ENCODE measurements around the gene NAT16. TPM values are rescaled to one million over a fixed set of nuclear protein-coding genes. Genes with fewer than 3 reads are reported as not detected.

The NAT16 gene
- total RNA-seq, 1 donor, result not detected

- Histone ChIP-seq H3K27me3 (ENCODE audit: insufficient read depth, low read length) (peaks cover 3% of the 10 kb centered on the region), H3K4me3 (ENCODE audit: insufficient read depth, low read length) (peak overlapping the region; percentile 88), H3K36me3 (ENCODE audit: insufficient read depth, low read length) (peaks cover 20% of the 10 kb centered on the region), H3K4me1 (ENCODE audit: insufficient read depth, low read length) (peaks cover 15% of the 10 kb centered on the region), H3K4me2 (ENCODE audit: insufficient read depth, low read length) (peak overlapping the region; percentile 93), H3K9me3 (ENCODE audit: low read depth, low read length) (no peaks in the 10 kb centered on the region), H3K79me2 (ENCODE audit: insufficient read depth, low read length) (peaks cover 27% of the 10 kb centered on the region), H2AFZ (ENCODE audit: low read length) (peak overlapping the region; percentile 59), H3K27ac (ENCODE audit: low read depth, low read length) (peak overlapping the region; percentile 19), H4K20me1 (ENCODE audit: insufficient read depth, low read length) (peaks cover 7% of the 10 kb centered on the region)
- TF ChIP-seq, protein P1, sequence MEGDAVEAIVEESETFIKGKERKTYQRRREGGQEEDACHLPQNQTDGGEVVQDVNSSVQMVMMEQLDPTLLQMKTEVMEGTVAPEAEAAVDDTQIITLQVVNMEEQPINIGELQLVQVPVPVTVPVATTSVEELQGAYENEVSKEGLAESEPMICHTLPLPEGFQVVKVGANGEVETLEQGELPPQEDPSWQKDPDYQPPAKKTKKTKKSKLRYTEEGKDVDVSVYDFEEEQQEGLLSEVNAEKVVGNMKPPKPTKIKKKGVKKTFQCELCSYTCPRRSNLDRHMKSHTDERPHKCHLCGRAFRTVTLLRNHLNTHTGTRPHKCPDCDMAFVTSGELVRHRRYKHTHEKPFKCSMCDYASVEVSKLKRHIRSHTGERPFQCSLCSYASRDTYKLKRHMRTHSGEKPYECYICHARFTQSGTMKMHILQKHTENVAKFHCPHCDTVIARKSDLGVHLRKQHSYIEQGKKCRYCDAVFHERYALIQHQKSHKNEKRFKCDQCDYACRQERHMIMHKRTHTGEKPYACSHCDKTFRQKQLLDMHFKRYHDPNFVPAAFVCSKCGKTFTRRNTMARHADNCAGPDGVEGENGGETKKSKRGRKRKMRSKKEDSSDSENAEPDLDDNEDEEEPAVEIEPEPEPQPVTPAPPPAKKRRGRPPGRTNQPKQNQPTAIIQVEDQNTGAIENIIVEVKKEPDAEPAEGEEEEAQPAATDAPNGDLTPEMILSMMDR (IDR thresholded peaks at IDR 0.05; ENCODE audit: extremely low read depth, low read depth, low read length), result no peak
- DNase-seq (ENCODE audit: insufficient read length, low spot score, missing footprints), result no peak
These were observed 25.4 kb downstream of the NAT16 start for GRCh38 chr7:101154693-101155102.

DNA sequence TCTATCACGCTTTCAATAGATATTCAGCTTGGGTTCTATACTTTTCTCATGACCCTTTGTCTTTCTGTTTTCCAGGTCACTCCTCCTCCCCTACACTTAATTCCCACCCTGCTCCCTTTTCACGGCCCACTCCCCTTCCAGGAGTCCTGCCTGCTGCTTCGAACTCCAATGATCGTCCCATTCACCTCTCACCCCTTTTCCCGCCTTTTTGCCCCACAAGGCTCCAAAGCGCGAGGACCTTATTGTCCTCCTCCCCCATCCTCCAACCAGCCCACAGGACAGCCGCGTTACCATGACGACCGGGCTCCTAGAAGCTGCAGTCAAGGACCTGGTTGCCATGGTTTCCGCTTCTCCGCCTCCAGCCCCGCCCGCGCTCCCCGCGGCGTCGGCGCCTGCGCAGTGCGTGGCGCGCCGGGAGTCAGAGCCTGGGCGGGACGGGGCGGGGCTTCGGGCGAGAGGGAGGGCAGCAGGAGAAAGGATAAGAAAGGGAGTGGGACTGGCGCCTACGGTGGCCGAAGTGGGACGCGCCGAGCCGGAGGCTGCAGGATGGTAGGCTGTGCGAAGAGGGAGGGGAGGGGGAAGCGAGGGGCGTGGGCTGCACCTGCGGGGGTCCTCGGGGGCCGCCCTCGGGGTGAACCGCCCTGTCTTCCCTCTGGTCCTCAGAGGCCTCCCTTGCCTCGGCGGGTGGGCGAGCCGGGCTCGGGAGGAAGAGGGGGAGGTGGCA, 26.0 kb downstream of the NAT16 start, which contains the start of gene AP1S1:
Gene AP1S1, plus strand, starts transcription at position 508 of the 724 bp plus-strand sequence. Its CDS starts 39 bp downstream, at position 547.
- H3K4me1 ChIP-seq (ENCODE audit: insufficient read depth, low read length), result peaks cover 9% of the 10 kb centered on the region
- peak within 1 kb of the TSS; percentile 88 for H3K4me3 ChIP-seq (ENCODE audit: insufficient read depth, low read length)
- peak within 1 kb of the TSS; percentile 93 for H3K4me2 ChIP-seq (ENCODE audit: insufficient read depth, low read length)
- H3K9me3 ChIP-seq (ENCODE audit: low read depth, low read length), result no peaks in the 10 kb centered on the region
- TF ChIP-seq, protein P1 (IDR thresholded peaks at IDR 0.05; ENCODE audit: extremely low read depth, low read depth, low read length), result no peak
- peaks cover 27% of the 10 kb centered on the region for H3K79me2 ChIP-seq (ENCODE audit: insufficient read depth, low read length)
- peak within 1 kb of the TSS; percentile 59 for H2AFZ ChIP-seq (ENCODE audit: low read length)
- H3K36me3 ChIP-seq (ENCODE audit: insufficient read depth, low read length), result peaks cover 17% of the 10 kb centered on the region
- H3K27ac ChIP-seq (ENCODE audit: low read depth, low read length), result peak within 1 kb of the TSS; percentile 19
- DNase-seq (ENCODE audit: insufficient read length, low spot score, missing footprints), result peak; percentile 100
- H4K20me1 ChIP-seq (ENCODE audit: insufficient read depth, low read length), result peaks cover 6% of the 10 kb centered on the region
- H3K27me3 ChIP-seq (ENCODE audit: insufficient read depth, low read length), result peaks cover 3% of the 10 kb centered on the region

DNA sequence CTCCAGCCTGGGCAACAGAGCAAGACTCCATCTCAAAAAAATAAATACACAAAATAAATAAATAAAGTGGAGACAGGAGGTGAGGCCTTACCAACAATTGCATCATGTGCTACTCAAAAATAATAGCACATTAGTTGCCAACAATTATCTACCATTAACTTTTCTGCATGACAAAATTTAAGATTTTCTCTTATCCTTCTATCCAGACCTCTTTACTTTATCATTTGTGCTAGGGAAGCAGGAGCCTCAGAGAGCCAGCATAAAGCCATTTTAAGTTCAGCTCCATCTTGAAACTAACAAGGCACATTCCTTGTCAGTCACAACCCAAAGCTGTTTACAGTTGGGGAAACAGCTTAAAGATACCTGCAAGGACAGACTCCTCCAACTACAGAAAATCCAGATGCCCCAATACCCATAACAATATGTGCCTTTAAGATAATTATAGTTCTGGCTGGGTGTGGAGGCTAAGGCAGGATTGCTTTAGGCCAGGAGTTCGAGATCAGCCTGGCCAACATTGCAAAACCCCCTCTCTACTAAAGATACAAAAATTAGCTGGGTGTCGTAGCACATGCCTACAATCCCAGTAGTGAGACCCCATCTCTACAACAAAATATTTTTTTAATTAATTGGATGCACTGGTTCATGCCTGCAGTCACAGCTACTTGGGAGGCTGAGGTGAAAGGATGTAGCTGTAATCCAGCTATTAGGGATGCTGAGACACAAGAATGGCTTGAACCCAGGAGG, 28.0 kb downstream of the NAT16 start:
- H3K36me3 ChIP-seq (ENCODE audit: insufficient read depth, low read length), result peaks cover 6% of the 10 kb centered on the region
- peaks cover 12% of the 10 kb centered on the region for H3K27me3 ChIP-seq (ENCODE audit: insufficient read depth, low read length)
- no peak overlapping the region for H3K4me3 ChIP-seq (ENCODE audit: insufficient read depth, low read length)
- H3K4me2 ChIP-seq (ENCODE audit: insufficient read depth, low read length), result no peak overlapping the region
- H2AFZ ChIP-seq (ENCODE audit: low read length), result no peak overlapping the region
- DNase-seq (ENCODE audit: insufficient read length, low spot score, missing footprints), result no peak
- TF ChIP-seq, protein P1 (IDR thresholded peaks at IDR 0.05; ENCODE audit: extremely low read depth, low read depth, low read length), result no peak
- H3K27ac ChIP-seq (ENCODE audit: low read depth, low read length), result no peak overlapping the region
- peaks cover 2% of the 10 kb centered on the region for H4K20me1 ChIP-seq (ENCODE audit: insufficient read depth, low read length)
- peaks cover 9% of the 10 kb centered on the region for H3K4me1 ChIP-seq (ENCODE audit: insufficient read depth, low read length)
- H3K79me2 ChIP-seq (ENCODE audit: insufficient read depth, low read length), result peaks cover 25% of the 10 kb centered on the region
- no peaks in the 10 kb centered on the region for H3K9me3 ChIP-seq (ENCODE audit: low read depth, low read length)

Data from osteoblast (primary cell).